ENCODE measurements around the gene RPS6KA2.
"Not testable (repeated sequence)": the region's sequence is repeated elsewhere in the genome, so short reads cannot be mapped to it uniquely, and the experiment has no call there.

The RPS6KA2 gene

GRCh38 chr6:166581801-166582200, 45.2 kb downstream of the RPS6KA2 start:
- H3K4me1 Mint-ChIP-seq (ENCODE audit: low read depth); DNase-seq (ENCODE audit: low spot score); H3K27ac Mint-ChIP-seq; H3K36me3 Mint-ChIP-seq (ENCODE audit: low read depth); H3K9me3 Mint-ChIP-seq; H3K4me3 Mint-ChIP-seq; H3K27me3 Mint-ChIP-seq (ENCODE audit: low read depth): not testable (repeated sequence)

GRCh38 chr6:166581091-166581511, 46.0 kb downstream of the RPS6KA2 start:
- Mint-ChIP-seq H3K27me3 (ENCODE audit: low read depth) (no peaks in the 10 kb centered on the region), H3K4me3 (no peak overlapping the region), H3K27ac (no peak overlapping the region), H3K36me3 (ENCODE audit: low read depth) (no peaks in the 10 kb centered on the region), H3K9me3 (no peaks in the 10 kb centered on the region), H3K4me1 (ENCODE audit: low read depth) (no peaks in the 10 kb centered on the region)
- DNase-seq (ENCODE audit: low spot score): no peak

DNA sequence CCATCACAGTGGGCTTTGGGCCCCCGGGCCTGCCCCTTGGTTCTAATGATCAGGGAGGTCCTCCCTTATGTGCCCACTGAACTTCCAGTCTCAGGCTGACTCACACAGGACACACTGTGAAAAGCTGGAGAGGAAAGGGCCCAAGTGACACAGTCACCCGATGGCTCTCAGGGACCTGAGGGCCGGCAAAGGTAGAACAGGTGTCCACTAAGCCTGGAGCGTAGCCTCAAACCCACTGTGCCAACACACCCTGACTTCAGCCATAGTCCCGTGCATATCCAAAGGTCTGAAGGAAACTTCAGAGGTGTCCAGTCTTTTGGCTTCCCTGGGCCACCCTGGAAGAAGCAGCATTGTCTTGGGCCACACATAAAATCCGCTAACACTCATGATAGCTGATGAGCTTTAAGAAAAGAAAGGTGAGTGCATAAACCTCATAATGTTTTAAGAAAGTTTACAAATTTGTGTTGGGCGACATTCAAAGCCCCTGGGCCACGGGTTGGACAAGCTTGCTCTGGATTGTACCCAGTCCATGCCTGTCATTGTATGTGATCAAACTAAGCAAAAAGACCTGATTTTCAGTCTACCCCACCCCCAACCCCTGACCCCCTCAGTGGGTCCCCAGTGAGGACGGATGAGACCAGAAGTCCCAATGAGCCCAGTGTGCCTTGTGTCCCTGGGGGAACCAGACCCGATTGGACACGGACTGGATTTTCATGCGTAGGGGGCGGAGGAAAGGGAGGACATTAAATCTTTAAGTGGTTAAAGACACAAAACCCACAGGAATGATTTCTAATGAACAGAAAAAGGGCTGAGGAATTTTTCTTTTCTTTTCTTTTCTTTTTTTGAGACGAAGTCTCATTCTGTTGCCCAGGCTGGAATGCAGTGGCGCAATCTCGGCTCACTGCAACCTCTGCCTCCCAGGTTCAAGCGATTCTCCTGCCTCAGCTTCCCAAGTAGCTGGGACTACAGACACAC, 46.7 kb downstream of the RPS6KA2 start:
- H3K9me3 Mint-ChIP-seq: no peaks in the 10 kb centered on the region
- no peaks in the 10 kb centered on the region for H3K27me3 Mint-ChIP-seq (ENCODE audit: low read depth)
- DNase-seq (ENCODE audit: low spot score): no peak
- H3K4me3 Mint-ChIP-seq: no peak overlapping the region
- no peak overlapping the region for H3K27ac Mint-ChIP-seq
- H3K4me1 Mint-ChIP-seq (ENCODE audit: low read depth): no peaks in the 10 kb centered on the region
- no peaks in the 10 kb centered on the region for H3K36me3 Mint-ChIP-seq (ENCODE audit: low read depth)

DNA sequence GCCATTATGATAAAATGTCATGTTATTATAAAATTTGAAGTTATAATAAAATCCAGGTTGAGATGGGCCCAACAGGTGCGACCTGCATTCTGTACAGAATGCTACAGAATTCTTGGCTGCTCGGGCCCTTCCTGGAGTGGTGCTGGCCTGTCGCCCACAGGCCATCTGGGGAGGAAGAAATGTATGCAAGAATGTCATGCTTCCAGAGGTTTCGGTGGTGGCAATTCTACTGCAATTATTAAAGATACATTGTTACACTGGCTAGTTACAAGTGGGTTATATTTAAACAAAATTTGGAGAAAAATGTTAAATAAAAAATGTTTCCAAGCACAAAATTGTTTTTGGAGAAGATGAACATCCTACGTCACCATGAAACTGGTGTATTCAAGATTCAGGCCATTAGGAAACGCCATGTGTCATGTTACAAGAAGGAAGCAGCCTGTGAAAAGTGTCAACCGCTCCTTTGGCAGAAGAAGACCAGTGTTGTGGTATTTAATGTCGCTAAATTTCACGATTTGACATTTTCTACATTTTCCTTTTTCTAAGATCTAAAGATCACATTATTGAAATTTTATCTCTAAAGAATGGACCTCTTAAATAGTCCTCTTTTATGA, 47.7 kb downstream of the RPS6KA2 start:
- Mint-ChIP-seq H3K4me3 (no peak overlapping the region), H3K9me3 (no peaks in the 10 kb centered on the region), H3K36me3 (ENCODE audit: low read depth) (no peaks in the 10 kb centered on the region), H3K27me3 (ENCODE audit: low read depth) (no peaks in the 10 kb centered on the region), H3K4me1 (ENCODE audit: low read depth) (no peaks in the 10 kb centered on the region), H3K27ac (no peak overlapping the region)
- no peak for DNase-seq (ENCODE audit: low spot score)

- H3K27ac Mint-ChIP-seq: no peak overlapping the region
- H3K27me3 Mint-ChIP-seq (ENCODE audit: low read depth): no peaks in the 10 kb centered on the region
- no peaks in the 10 kb centered on the region for H3K36me3 Mint-ChIP-seq (ENCODE audit: low read depth)
- no peaks in the 10 kb centered on the region for H3K9me3 Mint-ChIP-seq
- no peak overlapping the region for H3K4me3 Mint-ChIP-seq
- no peak for DNase-seq (ENCODE audit: low spot score)
- H3K4me1 Mint-ChIP-seq (ENCODE audit: low read depth): no peaks in the 10 kb centered on the region
Measured at GRCh38 chr6:166578536-166579236, 48.4 kb downstream of the RPS6KA2 start.

DNA sequence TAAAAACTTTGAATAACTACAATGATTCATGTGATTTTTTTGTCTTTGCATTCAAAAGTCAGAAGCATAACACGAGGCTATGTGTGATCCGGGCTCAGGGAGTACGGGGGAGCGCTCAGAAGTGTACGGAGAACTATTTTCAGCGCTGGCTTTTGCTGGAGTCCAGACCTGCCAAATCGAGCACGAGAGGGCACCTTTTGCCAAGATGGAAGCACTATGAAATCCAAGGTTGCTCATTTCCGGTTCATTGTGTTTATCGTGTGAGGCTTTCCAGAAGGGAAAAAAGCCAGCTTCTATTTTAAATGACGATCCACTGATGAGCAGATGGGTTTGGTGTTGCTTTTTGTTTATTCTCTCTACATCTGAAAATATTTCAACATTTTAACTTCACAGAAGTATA, 51.8 kb downstream of the RPS6KA2 start:
- Mint-ChIP-seq H3K9me3 (no peaks in the 10 kb centered on the region), H3K27me3 (ENCODE audit: low read depth) (no peaks in the 10 kb centered on the region), H3K4me1 (ENCODE audit: low read depth) (no peaks in the 10 kb centered on the region), H3K36me3 (ENCODE audit: low read depth) (no peaks in the 10 kb centered on the region), H3K27ac (no peak overlapping the region), H3K4me3 (no peak overlapping the region)
- no peak for DNase-seq (ENCODE audit: low spot score)

DNA sequence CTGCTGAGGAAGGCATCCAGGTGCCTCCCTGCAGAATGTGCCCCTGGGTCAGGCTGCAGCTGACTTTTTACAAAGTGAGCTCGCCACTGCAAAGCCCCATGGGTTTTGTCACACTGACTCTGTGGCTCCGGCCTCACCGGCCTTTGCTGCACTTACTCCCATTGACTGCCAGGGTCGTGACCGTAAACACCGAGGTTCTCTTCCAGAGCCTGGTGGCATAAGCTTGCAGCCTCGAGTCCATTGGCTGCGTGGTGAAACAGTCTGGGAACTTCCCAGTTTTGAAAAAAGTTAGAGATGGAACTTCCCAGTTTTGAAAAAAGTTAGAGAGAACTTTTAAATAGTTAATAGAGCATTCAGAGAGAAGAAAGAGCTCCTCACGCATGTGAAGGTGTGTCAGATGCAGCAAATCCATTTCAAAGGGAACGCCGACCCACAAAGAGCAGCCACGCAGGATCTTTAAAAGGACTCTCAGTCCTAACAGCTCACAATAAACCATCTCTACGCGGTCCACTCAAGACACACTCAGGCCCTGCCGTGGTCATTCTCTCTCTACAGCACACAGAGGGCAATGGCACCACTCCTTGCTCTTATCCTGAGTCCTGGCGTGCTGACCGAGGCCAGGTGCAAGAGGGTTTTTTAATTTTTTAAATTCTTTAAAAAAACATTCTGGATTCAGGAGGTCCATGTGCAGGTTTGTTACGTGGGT, 53.4 kb downstream of the RPS6KA2 start:
- Mint-ChIP-seq H3K27me3 (ENCODE audit: low read depth) (no peaks in the 10 kb centered on the region), H3K4me1 (ENCODE audit: low read depth) (no peaks in the 10 kb centered on the region), H3K36me3 (ENCODE audit: low read depth) (no peaks in the 10 kb centered on the region), H3K9me3 (no peaks in the 10 kb centered on the region), H3K4me3 (no peak overlapping the region), H3K27ac (no peak overlapping the region)
- no peak for DNase-seq (ENCODE audit: low spot score)

DNA sequence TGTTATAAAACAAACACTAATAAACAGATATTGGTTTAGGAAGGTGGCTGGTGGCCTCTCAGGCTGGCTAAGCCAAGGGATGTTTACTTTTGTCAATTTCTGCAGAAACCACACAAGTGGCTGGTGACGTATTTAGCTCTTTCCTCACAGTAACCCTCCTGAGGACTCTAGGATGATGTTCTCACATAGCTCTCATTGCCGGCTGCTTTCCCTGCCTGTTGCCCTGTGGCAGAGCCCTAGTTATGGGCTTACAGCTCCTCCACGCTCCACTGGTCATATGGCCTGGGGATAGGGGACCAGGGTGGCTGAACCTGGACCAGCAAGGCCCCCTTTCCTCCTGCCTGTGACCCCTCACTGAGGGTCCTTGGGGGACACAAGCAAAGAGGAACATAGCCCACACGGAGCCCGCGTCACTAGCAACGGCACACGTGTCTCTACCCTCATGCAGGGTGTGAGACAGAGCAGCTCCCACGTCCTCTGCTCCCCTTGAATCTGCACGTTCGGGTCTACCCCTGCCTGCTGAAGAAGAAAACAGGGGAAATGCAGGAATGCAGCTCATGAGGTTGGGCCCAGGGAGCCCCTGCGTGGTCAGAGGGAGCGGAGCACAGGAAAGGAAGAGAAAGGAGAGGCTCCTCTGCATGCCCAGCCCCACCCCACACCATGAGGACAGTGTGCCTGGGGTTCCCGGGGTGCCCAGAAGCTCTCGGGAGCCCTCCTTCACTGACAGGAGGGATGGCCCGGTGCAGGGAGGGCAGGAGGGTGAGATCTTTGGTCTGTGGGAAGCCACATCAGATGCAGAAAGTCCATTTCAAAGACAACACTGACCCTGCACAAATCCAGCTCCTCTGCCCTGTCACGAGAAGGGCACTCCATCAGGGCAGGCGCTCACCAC, 54.4 kb downstream of the RPS6KA2 start:
- Mint-ChIP-seq H3K9me3 (no peaks in the 10 kb centered on the region), H3K4me3 (no peak overlapping the region), H3K27ac (no peak overlapping the region), H3K4me1 (ENCODE audit: low read depth) (no peaks in the 10 kb centered on the region), H3K27me3 (ENCODE audit: low read depth) (no peaks in the 10 kb centered on the region), H3K36me3 (ENCODE audit: low read depth) (no peaks in the 10 kb centered on the region)
- DNase-seq (ENCODE audit: low spot score): no peak

DNA sequence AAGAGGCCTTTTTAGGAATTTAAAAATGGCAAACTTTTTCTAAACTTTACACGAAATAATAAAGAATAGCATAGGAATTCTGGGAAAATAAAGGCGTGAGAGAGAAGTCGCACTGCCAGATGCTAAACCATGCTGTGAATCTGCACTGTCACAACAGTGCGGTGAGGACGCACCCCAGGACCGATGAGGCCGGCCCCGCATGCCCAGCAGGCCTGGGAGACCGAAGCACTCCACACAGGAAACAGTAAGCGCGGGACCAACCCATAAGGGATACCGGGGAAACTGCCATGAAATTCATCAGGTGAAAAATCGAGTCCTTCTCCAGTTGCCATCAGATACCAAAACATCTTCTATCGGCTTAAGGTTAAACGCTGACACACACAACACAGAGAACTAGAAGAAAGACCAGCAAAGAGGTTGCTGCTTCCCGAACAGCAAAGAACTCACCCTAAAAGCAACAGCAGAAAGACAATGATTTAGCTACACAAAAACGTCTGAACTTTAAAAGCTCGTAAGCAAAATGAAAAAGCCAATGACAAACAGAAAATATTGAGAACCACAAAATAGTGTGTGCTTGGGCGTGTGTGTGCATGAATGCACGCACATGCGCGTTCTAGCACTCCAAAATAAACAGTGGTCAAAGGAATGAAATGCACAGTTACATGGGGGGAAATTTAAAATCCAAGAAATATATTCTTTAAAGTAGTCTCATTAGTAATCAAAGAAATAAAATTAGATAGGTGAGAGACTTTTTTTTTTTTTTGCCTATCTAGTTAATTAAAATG, 55.9 kb downstream of the RPS6KA2 start:
- no peaks in the 10 kb centered on the region for H3K9me3 Mint-ChIP-seq
- no peak overlapping the region for H3K27ac Mint-ChIP-seq
- DNase-seq (ENCODE audit: low spot score): no peak
- no peaks in the 10 kb centered on the region for H3K4me1 Mint-ChIP-seq (ENCODE audit: low read depth)
- no peaks in the 10 kb centered on the region for H3K36me3 Mint-ChIP-seq (ENCODE audit: low read depth)
- H3K27me3 Mint-ChIP-seq (ENCODE audit: low read depth): no peaks in the 10 kb centered on the region
- no peak overlapping the region for H3K4me3 Mint-ChIP-seq

- no peak overlapping the region for H3K4me3 Mint-ChIP-seq
- no peaks in the 10 kb centered on the region for H3K9me3 Mint-ChIP-seq
- no peak overlapping the region for H3K27ac Mint-ChIP-seq
- H3K36me3 Mint-ChIP-seq (ENCODE audit: low read depth): no peaks in the 10 kb centered on the region
- no peak for DNase-seq (ENCODE audit: low spot score)
- H3K4me1 Mint-ChIP-seq (ENCODE audit: low read depth): no peaks in the 10 kb centered on the region
- H3K27me3 Mint-ChIP-seq (ENCODE audit: low read depth): no peaks in the 10 kb centered on the region
Measured at GRCh38 chr6:166569206-166569605, 57.8 kb downstream of the RPS6KA2 start.

DNA sequence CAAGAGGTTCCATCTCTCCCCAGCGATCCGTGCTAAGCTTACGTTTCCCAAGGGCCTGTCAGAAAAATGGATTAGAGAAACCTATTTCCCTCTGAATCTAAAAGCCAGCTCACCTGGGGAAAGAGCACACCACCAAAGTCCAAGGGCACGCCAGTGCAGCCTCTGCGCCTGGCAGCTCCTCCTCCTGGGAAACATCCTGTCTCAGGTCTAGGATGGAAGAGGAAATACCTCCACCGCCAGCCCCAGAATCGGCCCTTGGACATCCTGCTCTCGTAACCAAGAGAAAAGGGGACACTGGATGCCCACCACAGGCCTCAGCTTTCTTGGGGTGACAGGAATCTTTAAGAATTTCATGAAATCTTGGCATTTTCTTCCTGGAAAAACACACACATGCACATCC, 59.2 kb downstream of the RPS6KA2 start:
- H3K36me3 Mint-ChIP-seq (ENCODE audit: low read depth): no peaks in the 10 kb centered on the region
- H3K27ac Mint-ChIP-seq: no peak overlapping the region
- H3K4me1 Mint-ChIP-seq (ENCODE audit: low read depth): no peaks in the 10 kb centered on the region
- no peak overlapping the region for H3K4me3 Mint-ChIP-seq
- no peak for DNase-seq (ENCODE audit: low spot score)
- no peaks in the 10 kb centered on the region for H3K27me3 Mint-ChIP-seq (ENCODE audit: low read depth)
- H3K9me3 Mint-ChIP-seq: no peaks in the 10 kb centered on the region

DNA sequence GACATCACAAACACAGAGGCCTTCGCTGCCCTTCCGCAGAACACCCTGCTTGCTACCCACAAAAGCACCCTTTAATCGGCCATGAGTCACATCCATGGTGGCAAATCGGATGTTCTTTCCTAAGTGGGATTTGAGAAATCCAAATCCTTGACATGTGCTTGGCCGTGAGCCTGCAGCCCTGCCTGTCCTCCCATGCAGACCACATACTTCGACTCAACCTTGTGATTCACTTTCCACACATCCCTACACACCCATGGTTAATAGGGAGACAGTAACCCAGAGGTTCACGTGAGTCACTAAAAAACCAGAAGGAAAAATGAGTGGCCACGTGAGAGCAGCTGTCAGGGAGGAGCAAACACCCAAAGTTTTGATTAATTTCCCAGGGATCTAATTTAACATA, 59.9 kb downstream of the RPS6KA2 start:
- no peak for DNase-seq (ENCODE audit: low spot score)
- H3K27me3 Mint-ChIP-seq (ENCODE audit: low read depth): no peaks in the 10 kb centered on the region
- H3K27ac Mint-ChIP-seq: no peak overlapping the region
- no peaks in the 10 kb centered on the region for H3K4me1 Mint-ChIP-seq (ENCODE audit: low read depth)
- no peaks in the 10 kb centered on the region for H3K36me3 Mint-ChIP-seq (ENCODE audit: low read depth)
- H3K9me3 Mint-ChIP-seq: no peaks in the 10 kb centered on the region
- H3K4me3 Mint-ChIP-seq: no peak overlapping the region
